SK-N-MC (cell line): ENCODE measurements around the gene PPIP5K2.

Source experiments
- EZH2 ChIP-seq: fragments of 200-600 bp; sonication (generic); IDR thresholded peaks from one replicate; pipeline ENCODE4 v1.6.1; 2017; ENCODE audit warnings: antibody characterized with exemption
- POLR2AphosphoS5 ChIP-seq: IDR thresholded peaks from 2 replicates; pipeline ENCODE4 v1.6.1; 2012; ENCODE audit warnings: mild to moderate bottlenecking, low read depth, low read length, borderline replicate concordance

DNA sequence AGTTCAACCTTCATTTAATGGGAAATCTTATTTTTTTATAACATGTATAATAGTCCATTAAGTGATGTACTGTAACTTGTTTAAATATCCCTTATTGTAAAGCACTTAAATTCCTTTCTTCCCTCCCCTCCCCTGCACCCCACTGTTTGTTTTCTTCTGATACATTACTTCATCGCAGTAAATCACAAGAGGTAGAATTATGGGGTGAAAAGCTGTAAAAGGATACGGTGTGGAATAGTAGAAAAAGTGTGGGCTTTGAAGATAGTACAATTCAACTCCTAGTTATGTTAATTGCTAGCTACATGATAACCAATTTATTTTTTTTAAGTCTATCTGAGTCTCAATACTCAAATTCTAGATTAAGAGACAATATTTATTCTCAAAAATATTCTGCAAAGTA is 96.6 kb downstream of the PPIP5K2 start:
- TF ChIP-seq EZH2, result no peak
- TF ChIP-seq POLR2AphosphoS5, result no peak
